K562 (cell line): Measurements from ENCODE around the gene PRDM16. TPM values are rescaled to one million over a fixed set of nuclear protein-coding genes. Genes with fewer than 3 reads are reported as not detected.

Experiments
- ATAC-seq: fragments of 200-7000 bp; cut with Tn5 transposase; 3 replicates; pipeline ENCODE4 v1.9.1; 2020; ENCODE audit warnings: moderate library complexity
- BruUV-seq: library from RNA; stranded (reverse); fragments of 400-500 nt; replicated peaks from 2 replicates; lab custom pipeline; 2021; lab: Mats Ljungman, UMichigan
- CTCF ChIA-PET: fragments of 300-600 bp; formaldehyde crosslinking; extraction: SDS; loops from one replicate; lab custom pipeline; 2021; ENCODE audit warnings: low intra/inter-chr PET ratio; lab: Yijun Ruan, JAX
- POLR2A ChIA-PET: fragments of 300-600, 350-650 bp; sonication (Branson Sonifier 250); formaldehyde crosslinking; extraction: SDS; loops from one replicate; lab custom pipeline; 2021; ENCODE audit warnings: antibody characterized with exemption, inconsistent platforms; lab: Yijun Ruan, JAX
- DNase-seq, 4 experiments: peaks; one replicate each; pipeline versions ENCODE4 v3.0.0 to v3.0.0-alpha.2; 2011 to 2018; ENCODE audit warnings: low spot score in 3 of 4, mixed read lengths in 3 of 4; ENCODE audit errors: extremely low read depth in 1 of 4
- FAIRE-seq: peaks from 2 replicates; lab custom pipeline; 2011; peaks lifted over from hg19 to GRCh38; lab: Jason Lieb, UNC
- H2AFZ ChIP-seq: 2 replicates; pipeline ENCODE4 v1.6.0; 2011; ENCODE audit warnings: low read depth, low read length, control low read depth, inconsistent platforms
- H3K27ac ChIP-seq: fragments of 200-600 bp; 3 replicates; pipeline ENCODE4 v1.8.0; 2011; ENCODE audit warnings: low read depth, mild to moderate bottlenecking, control low read depth, inconsistent platforms, low read length, moderate library complexity, mixed read lengths; ENCODE audit errors: extremely low read depth
- H3K27me3 ChIP-seq, 2 experiments: fragments of 300-600 bp in 1 of 2; 2 replicates in 1 of 2; 3 replicates in 1 of 2; pipeline versions ENCODE4 v1.6.0 to v1.8.0; 2011; ENCODE audit warnings: inconsistent platforms in 2 of 2, low read length in 2 of 2, mild to moderate bottlenecking in 1 of 2, mixed read lengths in 1 of 2, moderate library complexity in 1 of 2; ENCODE audit not compliant: control insufficient read depth in 2 of 2, insufficient read depth in 2 of 2
- H3K36me3 ChIP-seq: fragments of 300-600 bp; 3 replicates; pipeline ENCODE4 v1.8.0; 2011; ENCODE audit warnings: mild to moderate bottlenecking, low read length, inconsistent platforms; ENCODE audit not compliant: control insufficient read depth, insufficient read depth
- H3K4me1 ChIP-seq, 2 experiments: fragments of 200-600 bp in 1 of 2; replicated peaks in 1 of 2; 2 replicates in 1 of 2; 3 replicates in 1 of 2; pipeline versions ENCODE4 v1.5.1 to v1.8.0; 2011; ENCODE audit warnings: inconsistent platforms in 2 of 2, low read length in 2 of 2, mild to moderate bottlenecking in 1 of 2, mixed read lengths in 1 of 2, moderate library complexity in 1 of 2; ENCODE audit not compliant: control insufficient read depth in 2 of 2, insufficient read depth in 2 of 2
- H3K4me2 ChIP-seq: 2 replicates; pipeline ENCODE4 v1.6.1; 2011; ENCODE audit warnings: low read length, control low read depth, inconsistent platforms, mixed read lengths; ENCODE audit not compliant: insufficient read depth
- H3K4me3 ChIP-seq: fragments of 200-600 bp; sonication (generic), shearing (Covaris generic); 2 replicates; pipeline ENCODE4 v1.5.1; 2016; ENCODE audit warnings: control low read depth, inconsistent platforms
- H3K79me2 ChIP-seq: fragments of 200-600 bp; 3 replicates; pipeline ENCODE4 v1.8.0; 2011; ENCODE audit warnings: low read length, inconsistent platforms; ENCODE audit not compliant: control insufficient read depth, insufficient read depth
- H3K9ac ChIP-seq, 2 experiments: 2 replicates each; pipeline versions ENCODE4 v1.6.0 to v1.6.1; 2011; ENCODE audit warnings: low read depth in 2 of 2, low read length in 2 of 2, control low read depth in 1 of 2, inconsistent platforms in 1 of 2, mild to moderate bottlenecking in 1 of 2, mixed read lengths in 1 of 2; ENCODE audit not compliant: insufficient read depth in 1 of 2
- H3K9me1 ChIP-seq: one replicate; pipeline ENCODE4 v1.6.0; 2011; ENCODE audit warnings: inconsistent platforms, mild to moderate bottlenecking, low read length, moderate library complexity; ENCODE audit not compliant: control insufficient read depth, insufficient read depth
- H3K9me3 ChIP-seq: replicated peaks from 2 replicates; pipeline ENCODE4 v1.5.1; 2011; ENCODE audit warnings: low read depth, low read length, inconsistent platforms; ENCODE audit not compliant: control insufficient read depth, insufficient read depth
- H4K20me1 ChIP-seq: replicated peaks from 2 replicates; pipeline ENCODE4 v1.6.1; 2011; ENCODE audit warnings: low read length, inconsistent platforms, mixed read lengths; ENCODE audit not compliant: control insufficient read depth, insufficient read depth
- HDAC3 ChIP-seq: fragments of 450-650 bp; IDR thresholded peaks from 2 replicates; pipeline ENCODE4 v1.6.1; 2018; ENCODE audit warnings: borderline replicate concordance, mild to moderate bottlenecking, moderate library complexity; ENCODE audit not compliant: partially characterized antibody
- HLTF ChIP-seq: fragments of 450-650 bp; IDR thresholded peaks from 2 replicates; pipeline ENCODE4 v1.6.1; 2016
- HNRNPH1 ChIP-seq: fragments of 200-400 bp; formaldehyde crosslinking; optimal IDR thresholded peaks from 2 replicates; pipeline ENCODE3; 2017; ENCODE audit warnings: low read depth, mild to moderate bottlenecking, low read length, moderate library complexity
- JUNB ChIP-seq: fragments of 450-650 bp; formaldehyde crosslinking; conservative IDR thresholded peaks from 2 replicates; pipeline ENCODE4 v1.4.0; 2020; ENCODE audit warnings: mild to moderate bottlenecking
- MBD1 ChIP-seq: fragments of 250-450 bp; sonication (Bioruptor Pico); IDR thresholded peaks from 2 replicates; pipeline ENCODE4 v1.8.0; 2022; ENCODE audit warnings: inconsistent platforms
- NR2C2 ChIP-seq, 2 experiments: fragments of 200-800 bp in 1 of 2; sonication (Bioruptor generic) in 1 of 2; sonication (generic) in 1 of 2; formaldehyde crosslinking in 1 of 2; IDR thresholded peaks; 2 replicates each; pipeline versions ENCODE4 v1.6.1 to v1.8.0; 2016 to 2022; ENCODE audit warnings: mild to moderate bottlenecking in 1 of 2, missing compliant biosample characterization in 1 of 2, missing genetic modification characterization in 1 of 2, missing genetic modification reagents in 1 of 2
- RBM17 ChIP-seq: fragments of 200-400 bp; formaldehyde crosslinking; IDR thresholded peaks from 2 replicates; pipeline ENCODE4 v1.6.1; 2017; ENCODE audit warnings: low read depth, mild to moderate bottlenecking, low read length, borderline replicate concordance
- RFX5 ChIP-seq: IDR thresholded peaks from 2 replicates; pipeline ENCODE4 v1.6.1; 2011; ENCODE audit warnings: low read depth, mild to moderate bottlenecking, improper control_type of control experiment, low read length
- SMAD3 ChIP-seq: fragments of 450-650 bp; formaldehyde crosslinking; conservative IDR thresholded peaks from 2 replicates; pipeline ENCODE4 v1.4.0; 2020; ENCODE audit warnings: mild to moderate bottlenecking
- TBP ChIP-seq: optimal IDR thresholded peaks from 2 replicates; pipeline ENCODE3; 2011; ENCODE audit warnings: low read depth, low read length, improper control_type of control experiment
- TFE3 ChIP-seq: fragments of 450-650 bp; formaldehyde crosslinking; IDR thresholded peaks from 2 replicates; pipeline ENCODE4 v1.4.0; 2020; ENCODE audit warnings: mild to moderate bottlenecking, mixed read lengths
- U2AF1 ChIP-seq: fragments of 200-400 bp; formaldehyde crosslinking; optimal IDR thresholded peaks from 2 replicates; pipeline ENCODE3; 2017; ENCODE audit warnings: mild to moderate bottlenecking, low read depth, low read length, moderate library complexity
- WGBS: fragments of 100-300 bp; shearing (Covaris generic); methylation state at CpG from one replicate; pipeline ENCODE4 v1.1.6; 2016; ENCODE audit warnings: low coverage, mixed read lengths; ENCODE audit not compliant: insufficient coverage; ENCODE audit errors: missing lambda C conversion rate; 5-methylcytosine and 5-hydroxymethylcytosine counted together
- in situ Hi-C: fragments of 300-500 bp; cut with MboI; formaldehyde crosslinking; loops from 4 replicates; pipeline ENCODE4 v1.15.0; 2018; ENCODE audit warnings: inconsistent platforms, mixed read lengths
- intact Hi-C: fragments of 100-400 bp; cut with micrococcal nuclease; formaldehyde crosslinking; loops from 2 replicates; pipeline ENCODE4 v1.14.2; 2022
- polyA plus RNA-seq, 8 experiments: library from polyadenylated mRNA; depleted of rRNA in 4 of 8; stranded (reverse) in 5 of 8; unstranded in 3 of 8; fragments of >200 nt; fragmentation: Nextera tagmentation in 2 of 8; fragmentation: Illumina TruSeq in 1 of 8; extraction: Ambion mirVana in 2 of 8; extraction: Trizol in 1 of 8; gene quantifications; 2 replicates each; pipeline versions ENCODE4 v1.2.1 to v1.2.3, GENCODE V29; 2011 to 2014; ENCODE audit warnings: inconsistent platforms in 1 of 8, missing spikeins in 1 of 8
- total RNA-seq, 7 experiments: library from RNA; depleted of rRNA in 6 of 7; stranded (reverse); fragments of >200 nt in 6 of 7; fragmentation: Illumina TruSeq in 2 of 7; extraction: Trizol in 2 of 7; gene quantifications; 2 replicates each; pipeline versions ENCODE4 v1.2.1 to v1.2.3, GENCODE V29; 2011 to 2021; ENCODE audit warnings: low replicate concordance in 1 of 7
- TF ChIP-seq, protein P1 (sequence below), 2 experiments: fragments of 450-650 bp; conservative IDR thresholded peaks; 2 replicates each; pipeline ENCODE4 v1.6.1; 2017; ENCODE audit warnings: mild to moderate bottlenecking in 2 of 2, moderate library complexity in 2 of 2
- TF ChIP-seq, protein P2 (sequence below): fragments of 450-650 bp; IDR thresholded peaks from 2 replicates; pipeline ENCODE4 v1.6.1; 2016; ENCODE audit warnings: mild to moderate bottlenecking

Gene PRDM16
- total and polyA plus RNA-seq, 9 of the 15 experiments (the other 6 are each of a cell fraction or from before 2014, with no cell fraction given): 0.10 to 0.27 TPM; not detected in 7

DNA sequence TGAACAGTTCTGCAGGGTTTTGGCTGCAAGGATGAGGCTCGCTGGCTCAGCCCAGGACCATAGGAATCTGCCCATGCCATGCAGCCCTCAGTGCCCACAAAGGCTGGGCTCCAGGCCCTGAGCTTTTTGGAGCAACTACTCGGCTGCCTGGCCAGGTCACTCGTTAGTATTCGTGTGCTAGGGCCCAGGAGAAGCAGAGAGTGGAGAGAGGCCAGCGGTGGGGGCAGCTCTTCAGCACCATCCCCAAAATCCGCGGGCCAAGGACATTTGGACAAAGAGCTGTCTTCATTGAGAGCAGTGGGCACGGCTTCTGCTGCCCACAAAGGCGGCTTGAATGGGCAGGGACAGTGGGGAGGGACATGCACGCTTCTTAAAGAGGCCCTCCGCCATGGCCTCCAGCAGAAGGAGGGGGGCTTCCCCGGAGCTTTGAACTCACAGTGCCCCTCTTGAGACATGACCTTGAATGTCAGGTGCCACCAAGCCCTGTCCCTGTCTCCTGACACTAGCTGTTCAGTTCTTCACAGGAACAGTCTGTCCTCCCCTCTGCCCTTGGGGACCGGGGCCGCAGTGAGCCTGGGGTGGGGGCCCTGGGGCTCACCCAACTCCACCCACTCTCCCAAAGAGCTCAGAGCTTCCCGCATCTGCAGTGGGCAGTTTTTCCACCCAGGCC lies 279.3 kb downstream of the PRDM16 start:
- DNase-seq (no peak), ATAC-seq (no peak), FAIRE-seq (no peak)
- H3K27me3 ChIP-seq: peaks cover 0 to 7% of the 10 kb centered on the region in 2 experiments; a peak in 2 of 5 replicates
- TF ChIP-seq JUNB (CRISPR knock-in tag) (no peak), TFE3 (CRISPR knock-in tag) (no peak), RFX5 (no peak), HDAC3 (no peak), MBD1 (CRISPR knock-in tag) (no peak), NR2C2 (CRISPR knock-in tag; IDR thresholded peaks at IDR 0.05) (no peak), NR2C2 (tag; IDR thresholded peaks at IDR 0.05) (no peak), HNRNPH1 (no peak), SMAD3 (no peak), TBP (no peak), U2AF1 (no peak), HLTF (no peak), RBM17 (no peak)
- TF ChIP-seq, protein P1, sequence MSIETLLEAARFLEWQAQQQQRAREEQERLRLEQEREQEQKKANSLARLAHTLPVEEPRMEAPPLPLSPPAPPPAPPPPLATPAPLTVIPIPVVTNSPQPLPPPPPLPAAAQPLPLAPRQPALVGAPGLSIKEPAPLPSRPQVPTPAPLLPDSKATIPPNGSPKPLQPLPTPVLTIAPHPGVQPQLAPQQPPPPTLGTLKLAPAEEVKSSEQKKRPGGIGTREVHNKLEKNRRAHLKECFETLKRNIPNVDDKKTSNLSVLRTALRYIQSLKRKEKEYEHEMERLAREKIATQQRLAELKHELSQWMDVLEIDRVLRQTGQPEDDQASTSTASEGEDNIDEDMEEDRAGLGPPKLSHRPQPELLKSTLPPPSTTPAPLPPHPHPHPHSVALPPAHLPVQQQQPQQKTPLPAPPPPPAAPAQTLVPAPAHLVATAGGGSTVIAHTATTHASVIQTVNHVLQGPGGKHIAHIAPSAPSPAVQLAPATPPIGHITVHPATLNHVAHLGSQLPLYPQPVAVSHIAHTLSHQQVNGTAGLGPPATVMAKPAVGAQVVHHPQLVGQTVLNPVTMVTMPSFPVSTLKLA (conservative IDR thresholded peaks at IDR 0.05): no peak
- TF ChIP-seq, protein P2, sequence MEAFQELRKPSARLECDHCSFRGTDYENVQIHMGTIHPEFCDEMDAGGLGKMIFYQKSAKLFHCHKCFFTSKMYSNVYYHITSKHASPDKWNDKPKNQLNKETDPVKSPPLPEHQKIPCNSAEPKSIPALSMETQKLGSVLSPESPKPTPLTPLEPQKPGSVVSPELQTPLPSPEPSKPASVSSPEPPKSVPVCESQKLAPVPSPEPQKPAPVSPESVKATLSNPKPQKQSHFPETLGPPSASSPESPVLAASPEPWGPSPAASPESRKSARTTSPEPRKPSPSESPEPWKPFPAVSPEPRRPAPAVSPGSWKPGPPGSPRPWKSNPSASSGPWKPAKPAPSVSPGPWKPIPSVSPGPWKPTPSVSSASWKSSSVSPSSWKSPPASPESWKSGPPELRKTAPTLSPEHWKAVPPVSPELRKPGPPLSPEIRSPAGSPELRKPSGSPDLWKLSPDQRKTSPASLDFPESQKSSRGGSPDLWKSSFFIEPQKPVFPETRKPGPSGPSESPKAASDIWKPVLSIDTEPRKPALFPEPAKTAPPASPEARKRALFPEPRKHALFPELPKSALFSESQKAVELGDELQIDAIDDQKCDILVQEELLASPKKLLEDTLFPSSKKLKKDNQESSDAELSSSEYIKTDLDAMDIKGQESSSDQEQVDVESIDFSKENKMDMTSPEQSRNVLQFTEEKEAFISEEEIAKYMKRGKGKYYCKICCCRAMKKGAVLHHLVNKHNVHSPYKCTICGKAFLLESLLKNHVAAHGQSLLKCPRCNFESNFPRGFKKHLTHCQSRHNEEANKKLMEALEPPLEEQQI: no peak
- in situ Hi-C loops (no loop called here), intact Hi-C loops (no loop called here)
- ChIA-PET CTCF (no interaction called here), POLR2A (no interaction called here)
- no peak overlapping the region for H2AFZ ChIP-seq
- H3K4me1 ChIP-seq: peaks cover 6 to 12% of the 10 kb centered on the region in 2 experiments; a peak in 2 of 5 replicates
- no peaks in the 10 kb centered on the region for H3K9me3 ChIP-seq
- H3K27ac ChIP-seq: no peak overlapping the region
- H3K36me3 ChIP-seq: no peaks in the 10 kb centered on the region
- no peaks in the 10 kb centered on the region for H3K79me2 ChIP-seq
- no peak overlapping the region for H3K4me3 ChIP-seq
- BruUV-seq: no TSS peak
- WGBS: 3% methylated on average over 15 of the region's 15 CpGs
- H3K9me1 ChIP-seq: no peaks in the 10 kb centered on the region
- no peak overlapping the region for H3K9ac ChIP-seq
- no peak overlapping the region for H3K4me2 ChIP-seq
- peaks cover 3% of the 10 kb centered on the region for H4K20me1 ChIP-seq
